Measurements from ENCODE around the gene CDT1.
A peak's percentile ranks its signal among the peaks of the same experiment; 100 is the strongest.

The CDT1 gene

GRCh38 chr16:88813269-88814143 is 9.9 kb downstream of the CDT1 start:
- DNase-seq (ENCODE audit: low read depth), result no peak
- TF ChIP-seq CTCF (IDR thresholded peaks at IDR 0.05; ENCODE audit: low read depth, low read length, missing control alignments), result no peak
- in situ Hi-C loops (cut with HindIII; ENCODE audit: low sequenced_read_pairs), result no loop called here
- no peak overlapping the region for H3K4me3 ChIP-seq (ENCODE audit: low read depth, low read length)

- no peak for TF ChIP-seq CTCF (IDR thresholded peaks at IDR 0.05; ENCODE audit: low read depth, low read length, missing control alignments)
- H3K4me3 ChIP-seq (ENCODE audit: low read depth, low read length), result no peak overlapping the region
- DNase-seq (ENCODE audit: low read depth), result no peak
- in situ Hi-C loops (cut with HindIII; ENCODE audit: low sequenced_read_pairs), result no loop called here
Measured at GRCh38 chr16:88814144-88814502, 10.5 kb downstream of the CDT1 start.

GRCh38 chr16:88815227-88815626 is 11.6 kb downstream of the CDT1 start:
- no peak for DNase-seq (ENCODE audit: low read depth)
- TF ChIP-seq CTCF (IDR thresholded peaks at IDR 0.05; ENCODE audit: low read depth, low read length, missing control alignments), result no peak
- H3K4me3 ChIP-seq (ENCODE audit: low read depth, low read length), result no peak overlapping the region
- in situ Hi-C loops (cut with HindIII; ENCODE audit: low sequenced_read_pairs), result no loop called here

- no peak for DNase-seq (ENCODE audit: low read depth)
- H3K4me3 ChIP-seq (ENCODE audit: low read depth, low read length), result no peak overlapping the region
- in situ Hi-C loops (cut with HindIII; ENCODE audit: low sequenced_read_pairs), result no loop called here
- TF ChIP-seq CTCF (IDR thresholded peaks at IDR 0.05; ENCODE audit: low read depth, low read length, missing control alignments), result peak; percentile 75
Measured at GRCh38 chr16:88815901-88816589, 12.5 kb downstream of the CDT1 start.

DNA sequence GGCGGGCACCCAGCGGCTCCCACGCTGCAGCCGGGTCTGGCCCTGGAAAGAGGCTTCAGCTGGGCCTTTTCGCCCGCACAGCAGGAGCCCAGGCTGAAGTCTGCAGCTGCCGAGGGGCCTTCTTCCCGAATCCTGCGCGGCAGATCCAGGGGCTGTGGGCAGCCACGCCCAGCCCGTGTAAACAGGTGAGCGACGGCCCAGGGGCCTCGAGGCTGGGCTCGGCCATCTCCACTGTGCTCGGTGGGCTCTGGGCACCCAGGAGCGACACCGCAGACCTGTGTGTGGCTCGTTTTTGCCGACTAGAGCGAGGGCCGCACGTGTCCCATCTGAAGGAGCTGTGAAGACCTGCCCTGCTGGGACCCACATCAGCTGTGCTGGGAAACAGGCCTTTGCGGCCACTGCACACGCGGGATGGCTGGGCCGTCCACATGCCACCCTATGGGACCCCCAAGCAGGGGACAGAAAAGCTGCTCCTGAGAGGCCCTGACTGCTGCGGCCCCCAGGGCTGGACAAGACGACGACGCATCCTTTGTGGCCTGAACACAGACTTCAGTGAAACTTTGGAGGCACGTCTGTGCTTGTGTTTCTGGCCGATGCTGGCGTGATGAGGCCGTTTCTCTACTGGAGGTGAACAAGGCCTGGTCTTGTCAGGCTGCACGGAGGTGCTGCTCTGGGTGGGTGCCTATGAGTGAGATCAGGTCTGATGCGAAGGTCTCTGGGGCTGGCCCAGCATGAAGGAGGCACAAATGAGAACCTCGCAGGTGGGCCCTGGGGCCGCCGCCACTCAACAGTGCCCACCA is 13.3 kb downstream of the CDT1 start:
- H3K4me3 ChIP-seq (ENCODE audit: low read depth, low read length), result no peak overlapping the region
- TF ChIP-seq CTCF (IDR thresholded peaks at IDR 0.05; ENCODE audit: low read depth, low read length, missing control alignments), result no peak
- in situ Hi-C loops (cut with HindIII; ENCODE audit: low sequenced_read_pairs), result no loop called here
- DNase-seq (ENCODE audit: low read depth), result no peak

GRCh38 chr16:88817785-88818574 is 14.4 kb downstream of the CDT1 start:
- H3K4me3 ChIP-seq (ENCODE audit: low read depth, low read length), result no peak overlapping the region
- in situ Hi-C loops (cut with HindIII; ENCODE audit: low sequenced_read_pairs), result no loop called here
- DNase-seq (ENCODE audit: low read depth), result no peak
- no peak for TF ChIP-seq CTCF (IDR thresholded peaks at IDR 0.05; ENCODE audit: low read depth, low read length, missing control alignments)

Measured in astrocyte of the cerebellum (primary cell).